Naive thymus-derived CD8-positive, alpha-beta T cell (primary cell): ENCODE data around the gene CACNA2D3. TPM values are rescaled to one million over a fixed set of nuclear protein-coding genes. Genes with fewer than 3 reads are reported as not detected.

ENCODE experiments used
- ATAC-seq, 2 donors: fragments of 150-1000 bp; cut with Tn5 transposase in 1 of 2; sonication (Bioruptor Pico), chemical (Tn5 transposase) in 1 of 2; 1 replicate in 1 of 2; 2 replicates in 1 of 2; pipeline ENCODE4 v1.10.0; 2021; ENCODE audit warnings: mild to moderate bottlenecking in 2 of 2, moderate library complexity in 2 of 2
- POLR2A ChIA-PET: fragments of 350-600 bp; sonication (Branson Sonifier 250); formaldehyde crosslinking; loops from one replicate; lab custom pipeline; 2021; ENCODE audit warnings: antibody characterized with exemption; lab: Charles Lee
- DNase-seq, 10 donors: peaks; one replicate each; pipeline versions ENCODE4 v3.0.0 to v3.0.0-alpha.2; 2020 to 2022
- H3K27ac Mint-ChIP-seq, 10 donors: one replicate each; pipeline ENCODE4 v1.8.0; 2020 to 2022; ENCODE audit warnings: mild to moderate bottlenecking in 10 of 10, mixed read lengths in 10 of 10, moderate library complexity in 4 of 10, inconsistent platforms in 1 of 10
- H3K27me3 Mint-ChIP-seq, 5 donors: one replicate each; pipeline ENCODE4 v1.8.0; 2021 to 2022; ENCODE audit warnings: mixed read lengths in 5 of 5
- H3K36me3 Mint-ChIP-seq, 3 donors: one replicate each; pipeline ENCODE4 v1.8.0; 2020 to 2022; ENCODE audit warnings: mixed read lengths in 3 of 3, mild to moderate bottlenecking in 2 of 3, inconsistent platforms in 1 of 3
- H3K4me1 Mint-ChIP-seq, 4 donors: one replicate each; pipeline ENCODE4 v1.8.0; 2021 to 2022; ENCODE audit warnings: mixed read lengths in 4 of 4
- H3K4me3 Mint-ChIP-seq, 10 donors: one replicate each; pipeline ENCODE4 v1.8.0; 2020 to 2022; ENCODE audit warnings: mild to moderate bottlenecking in 10 of 10, mixed read lengths in 10 of 10, moderate library complexity in 6 of 10, inconsistent platforms in 1 of 10
- H3K9me3 Mint-ChIP-seq, 9 donors: one replicate each; pipeline ENCODE4 v1.8.0; 2020 to 2022; ENCODE audit warnings: mixed read lengths in 9 of 9, mild to moderate bottlenecking in 3 of 9, inconsistent platforms in 1 of 9, moderate library complexity in 1 of 9
- polyA plus RNA-seq, 3 donors: library from polyadenylated mRNA; unstranded; fragments of 300-500 nt; fragmentation: Illumina TruSeq; gene quantifications; one replicate each; pipeline ENCODE4 v1.2.3, GENCODE V29; 2021
- total RNA-seq, 8 experiments: library from RNA in 2 of 8; stranded (reverse) in 2 of 8; gene quantifications; one replicate each; pipeline ENCODE4 v1.2.3 and lab custom pipeline; 2021 to 2026

The CACNA2D3 gene
- total and polyA plus RNA-seq, 5 experiments from 2014 or later, result not detected

DNA sequence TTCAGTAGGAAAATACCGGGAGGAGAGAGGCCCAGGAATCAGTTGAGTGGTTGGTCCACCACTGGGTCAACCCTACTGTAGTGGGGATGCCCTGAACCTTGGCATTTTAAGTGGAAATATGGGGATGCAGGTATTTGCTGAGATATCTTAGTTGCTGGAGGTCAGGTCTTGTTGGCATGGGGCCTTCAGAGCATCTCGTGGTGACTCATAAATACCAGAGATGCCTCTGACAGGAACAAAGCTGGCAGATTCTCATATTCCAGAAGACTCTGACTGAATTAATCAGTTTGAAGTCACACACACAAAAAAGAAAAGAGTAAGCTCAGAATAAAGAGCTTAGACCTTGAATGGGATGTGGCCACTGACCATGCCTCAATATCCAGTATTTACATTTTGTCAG, 91.6 kb downstream of the CACNA2D3 start:
- Mint-ChIP-seq H3K4me3 (no peak overlapping the region), H3K9me3 (peaks cover 0 to 17% (median 4%) of the 10 kb centered on the region in 9 donors)

GRCh38 chr3:54214845-54215244, 92.5 kb downstream of the CACNA2D3 start:
- Mint-ChIP-seq H3K27me3 (peaks cover 0 to 7% (median 0%) of the 10 kb centered on the region in 5 donors), H3K9me3 (peaks cover 0 to 17% (median 4%) of the 10 kb centered on the region in 9 donors), H3K36me3 (peaks cover 0 to 7% (median 0%) of the 10 kb centered on the region in 3 donors), H3K4me1 (no peaks in the 10 kb centered on the region), H3K4me3 (no peak overlapping the region), H3K27ac (no peak overlapping the region)
- DNase-seq (no peak), ATAC-seq (no peak)
- POLR2A ChIA-PET, result no interaction called here

More for the DNA sequence above, 91.6 kb downstream of the CACNA2D3 start:
- no peak overlapping the region for H3K27ac Mint-ChIP-seq
- POLR2A ChIA-PET, result no interaction called here
- peaks cover 0 to 7% (median 0%) of the 10 kb centered on the region in 5 donors for H3K27me3 Mint-ChIP-seq
- DNase-seq (no peak), ATAC-seq (no peak)
- no peaks in the 10 kb centered on the region for H3K4me1 Mint-ChIP-seq
- peaks cover 0 to 7% (median 0%) of the 10 kb centered on the region in 3 donors for H3K36me3 Mint-ChIP-seq

GRCh38 chr3:54215521-54215920, 93.2 kb downstream of the CACNA2D3 start:
- POLR2A ChIA-PET, result no interaction called here
- H3K36me3 Mint-ChIP-seq, result peaks cover 0 to 7% (median 0%) of the 10 kb centered on the region in 3 donors
- H3K4me1 Mint-ChIP-seq, result no peaks in the 10 kb centered on the region
- peaks cover 0 to 7% (median 0%) of the 10 kb centered on the region in 5 donors for H3K27me3 Mint-ChIP-seq
- H3K4me3 Mint-ChIP-seq, result no peak overlapping the region
- ATAC-seq (no peak), DNase-seq (no peak)
- H3K9me3 Mint-ChIP-seq, result peaks cover 0 to 17% (median 3%) of the 10 kb centered on the region in 9 donors
- no peak overlapping the region for H3K27ac Mint-ChIP-seq

DNA sequence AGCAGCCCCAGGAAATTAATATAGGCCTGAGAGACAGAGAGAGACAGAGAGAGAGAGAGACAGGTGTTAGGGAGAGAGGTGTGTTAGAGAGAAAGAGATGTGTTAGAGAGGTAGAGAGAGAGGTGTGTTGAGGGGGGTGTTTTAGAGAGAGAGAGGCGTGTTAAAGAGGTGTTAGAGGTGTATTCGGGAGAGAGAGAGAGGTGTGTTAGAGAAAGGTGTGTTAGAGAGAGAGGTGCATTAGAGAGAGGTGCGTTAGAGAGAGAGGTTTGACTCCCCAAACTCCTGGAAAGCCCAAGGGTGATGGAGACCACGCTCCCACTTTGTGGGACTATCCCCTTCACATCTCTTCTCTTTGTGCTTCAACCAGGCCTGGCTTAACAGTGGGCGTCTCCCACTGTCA, 95.5 kb downstream of the CACNA2D3 start:
- Mint-ChIP-seq H3K27me3 (peaks cover 0 to 7% (median 2%) of the 10 kb centered on the region in 5 donors), H3K36me3 (peaks cover 0 to 4% (median 0%) of the 10 kb centered on the region in 3 donors), H3K27ac (no peak overlapping the region), H3K9me3 (peaks cover 0 to 8% (median 2%) of the 10 kb centered on the region in 9 donors), H3K4me3 (no peak overlapping the region), H3K4me1 (no peaks in the 10 kb centered on the region)
- ATAC-seq (no peak), DNase-seq (no peak)
- POLR2A ChIA-PET, result no interaction called here

GRCh38 chr3:54222316-54222715, 100.0 kb downstream of the CACNA2D3 start:
- H3K4me3 Mint-ChIP-seq, result no peak overlapping the region
- H3K4me1 Mint-ChIP-seq, result no peaks in the 10 kb centered on the region
- H3K27me3 Mint-ChIP-seq, result peaks cover 0 to 8% (median 2%) of the 10 kb centered on the region in 5 donors
- ATAC-seq (no peak), DNase-seq (no peak)
- POLR2A ChIA-PET, result no interaction called here
- no peak overlapping the region for H3K27ac Mint-ChIP-seq
- peaks cover 0 to 10% (median 0%) of the 10 kb centered on the region in 9 donors for H3K9me3 Mint-ChIP-seq
- no peaks in the 10 kb centered on the region for H3K36me3 Mint-ChIP-seq

- H3K27ac Mint-ChIP-seq, result no peak overlapping the region
- peaks cover 0 to 12% (median 2%) of the 10 kb centered on the region in 5 donors for H3K27me3 Mint-ChIP-seq
- H3K9me3 Mint-ChIP-seq, result peaks cover 0 to 10% (median 0%) of the 10 kb centered on the region in 9 donors
- H3K4me3 Mint-ChIP-seq, result no peak overlapping the region
- POLR2A ChIA-PET, result no interaction called here
- H3K36me3 Mint-ChIP-seq, result no peaks in the 10 kb centered on the region
- no peaks in the 10 kb centered on the region for H3K4me1 Mint-ChIP-seq
- no peak for ATAC-seq
- DNase-seq, result no peak
Observed at GRCh38 chr3:54223063-54223462, 100.7 kb downstream of the CACNA2D3 start.

DNA sequence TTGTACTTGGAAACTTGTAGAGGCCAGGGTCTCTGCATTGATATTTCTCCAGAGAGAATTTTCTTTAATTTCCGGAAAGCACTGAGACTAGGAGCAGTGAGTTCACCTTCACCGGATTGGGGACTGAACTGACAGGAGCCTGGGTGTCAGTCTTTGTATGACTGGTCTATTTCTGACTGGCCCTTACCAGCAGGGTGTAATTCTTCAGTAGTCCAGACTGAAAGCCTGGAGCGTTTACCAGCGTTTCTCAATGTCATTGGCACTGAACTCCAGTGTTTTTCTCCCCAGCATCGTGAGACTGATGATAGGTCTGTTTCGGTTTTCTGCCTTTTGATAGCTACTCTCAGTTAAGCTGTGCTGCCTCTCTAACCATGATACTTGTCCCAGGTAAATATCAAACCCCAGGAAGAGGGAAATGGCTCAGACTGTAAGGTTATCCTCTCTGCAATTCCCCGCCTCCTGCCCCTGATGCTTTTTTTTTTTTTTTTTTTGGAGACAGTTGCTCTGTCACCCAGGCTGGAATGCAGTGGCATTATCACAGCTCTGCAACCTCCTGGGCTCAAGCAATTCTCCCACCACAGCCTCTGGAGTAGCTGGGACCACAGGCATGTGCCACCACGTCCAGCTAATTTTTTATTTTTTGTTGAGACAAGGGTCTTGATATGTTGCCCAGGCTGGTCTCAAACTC, 103.6 kb downstream of the CACNA2D3 start:
- Mint-ChIP-seq H3K27me3 (peaks cover 0 to 14% (median 2%) of the 10 kb centered on the region in 5 donors), H3K9me3 (peaks cover 0 to 10% (median 0%) of the 10 kb centered on the region in 9 donors), H3K4me3 (no peak overlapping the region), H3K36me3 (no peaks in the 10 kb centered on the region), H3K27ac (no peak overlapping the region), H3K4me1 (no peaks in the 10 kb centered on the region)
- ATAC-seq, result no peak
- POLR2A ChIA-PET, result no interaction called here
- no peak for DNase-seq

DNA sequence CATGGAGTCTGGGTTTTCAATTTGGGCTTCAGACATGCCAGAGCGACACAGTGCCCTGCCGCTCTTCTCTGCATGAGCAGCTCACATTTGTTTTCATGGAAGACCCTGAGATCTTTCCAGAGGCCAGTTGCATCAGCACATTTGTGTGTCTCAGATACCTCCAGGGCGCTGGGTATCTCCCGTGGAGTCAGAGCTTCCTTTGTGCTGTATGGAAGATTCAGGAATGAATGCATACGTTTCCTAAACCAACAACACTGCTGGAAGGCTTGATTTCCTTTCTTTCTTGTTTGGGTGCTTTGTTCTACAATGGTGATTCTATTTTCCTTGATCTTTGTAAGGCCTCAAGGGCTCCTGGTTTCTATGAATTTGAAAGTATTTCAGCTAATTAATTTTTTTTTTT, 106.5 kb downstream of the CACNA2D3 start:
- Mint-ChIP-seq H3K4me3 (no peak overlapping the region), H3K27me3 (peaks cover 0 to 23% (median 2%) of the 10 kb centered on the region in 5 donors), H3K4me1 (no peaks in the 10 kb centered on the region), H3K27ac (no peak overlapping the region), H3K9me3 (peaks cover 0 to 10% (median 0%) of the 10 kb centered on the region in 9 donors), H3K36me3 (no peaks in the 10 kb centered on the region)
- POLR2A ChIA-PET, result no interaction called here
- DNase-seq (no peak), ATAC-seq (no peak)

- POLR2A ChIA-PET, result no interaction called here
- DNase-seq, result no peak
- H3K4me1 Mint-ChIP-seq, result no peaks in the 10 kb centered on the region
- H3K27me3 Mint-ChIP-seq, result peaks cover 0 to 17% (median 6%) of the 10 kb centered on the region in 5 donors
- H3K36me3 Mint-ChIP-seq, result no peaks in the 10 kb centered on the region
- no peak overlapping the region for H3K4me3 Mint-ChIP-seq
- peaks cover 0 to 9% (median 0%) of the 10 kb centered on the region in 9 donors for H3K9me3 Mint-ChIP-seq
- ATAC-seq, result no peak
- no peak overlapping the region for H3K27ac Mint-ChIP-seq
Observed at GRCh38 chr3:54232618-54233017, 110.3 kb downstream of the CACNA2D3 start.

GRCh38 chr3:54235998-54236397, 113.6 kb downstream of the CACNA2D3 start:
- no peak overlapping the region for H3K27ac Mint-ChIP-seq
- no peak overlapping the region for H3K4me3 Mint-ChIP-seq
- H3K9me3 Mint-ChIP-seq, result peaks cover 0 to 9% (median 0%) of the 10 kb centered on the region in 9 donors
- DNase-seq (no peak), ATAC-seq (no peak)
- POLR2A ChIA-PET, result no interaction called here
- H3K27me3 Mint-ChIP-seq, result peaks cover 0 to 15% (median 4%) of the 10 kb centered on the region in 5 donors
- no peaks in the 10 kb centered on the region for H3K36me3 Mint-ChIP-seq
- H3K4me1 Mint-ChIP-seq, result no peaks in the 10 kb centered on the region

GRCh38 chr3:54237109-54237508, 114.8 kb downstream of the CACNA2D3 start:
- DNase-seq, result no peak
- no peak overlapping the region for H3K27ac Mint-ChIP-seq
- H3K36me3 Mint-ChIP-seq, result no peaks in the 10 kb centered on the region
- no peak overlapping the region for H3K4me3 Mint-ChIP-seq
- peaks cover 2 to 15% (median 4%) of the 10 kb centered on the region in 5 donors for H3K27me3 Mint-ChIP-seq
- ATAC-seq, result no peak
- POLR2A ChIA-PET, result no interaction called here
- peaks cover 0 to 9% (median 0%) of the 10 kb centered on the region in 9 donors for H3K9me3 Mint-ChIP-seq
- H3K4me1 Mint-ChIP-seq, result no peaks in the 10 kb centered on the region

DNA sequence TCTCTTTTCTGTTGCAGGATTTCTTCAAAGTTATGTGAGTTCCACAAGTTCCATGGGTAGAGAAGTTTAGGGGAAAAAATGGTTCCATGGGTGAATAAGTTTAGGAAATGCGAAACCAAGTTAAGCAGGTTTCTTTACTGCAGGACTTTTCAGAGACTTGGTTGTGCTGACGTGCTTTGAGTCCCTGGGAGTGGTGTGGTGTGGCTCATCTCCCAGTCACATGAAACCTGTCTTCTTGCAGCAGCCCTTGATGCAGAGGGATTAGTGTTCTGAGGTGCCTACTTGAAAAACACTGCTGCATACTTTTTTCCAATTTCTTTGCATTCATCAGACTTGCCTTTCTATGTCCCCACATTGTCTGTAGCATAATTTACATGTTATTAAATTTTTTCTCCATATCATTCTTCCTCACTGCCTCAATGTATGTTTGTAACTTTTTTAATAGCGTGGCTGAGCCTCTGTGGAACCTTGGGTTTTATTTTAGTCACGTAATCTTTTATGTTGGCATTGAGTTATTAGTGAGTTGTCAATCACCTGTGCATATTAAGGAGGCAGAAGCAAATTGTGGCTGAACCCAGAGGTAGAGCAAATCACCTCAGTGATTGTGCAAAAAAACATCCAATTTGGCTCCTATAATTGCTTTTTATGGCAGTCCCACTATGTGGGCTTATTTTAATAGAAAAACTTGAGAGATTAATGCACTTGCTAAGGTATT, 115.6 kb downstream of the CACNA2D3 start:
- POLR2A ChIA-PET, result no interaction called here

DNA sequence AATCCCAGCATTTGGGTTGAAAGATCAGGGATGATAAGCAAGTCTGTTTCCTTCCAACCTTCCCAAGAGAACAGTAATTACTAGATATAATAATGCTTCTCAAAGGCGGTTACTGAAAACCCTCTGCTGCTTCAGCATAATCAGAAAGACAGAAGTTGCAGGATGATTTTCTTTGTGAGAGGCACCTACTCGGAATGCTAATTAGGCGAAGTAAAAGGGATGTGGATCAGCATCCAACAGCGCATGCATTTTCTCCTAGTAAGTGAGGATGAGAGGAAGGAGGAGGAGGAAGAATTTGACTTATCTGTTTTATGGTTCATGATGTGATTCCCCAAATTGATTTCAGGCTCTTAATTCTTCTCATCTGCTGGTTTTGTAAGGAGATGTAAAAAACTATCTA, 118.0 kb downstream of the CACNA2D3 start:
- Mint-ChIP-seq H3K27me3 (peaks cover 0 to 10% (median 2%) of the 10 kb centered on the region in 5 donors), H3K9me3 (peaks cover 0 to 2% (median 0%) of the 10 kb centered on the region in 9 donors), H3K27ac (no peak overlapping the region), H3K4me3 (no peak overlapping the region), H3K36me3 (no peaks in the 10 kb centered on the region), H3K4me1 (no peaks in the 10 kb centered on the region)
- DNase-seq (no peak), ATAC-seq (no peak)
- POLR2A ChIA-PET, result no interaction called here

More for the DNA sequence above, 115.6 kb downstream of the CACNA2D3 start:
- no peak for DNase-seq
- no peak for ATAC-seq
- Mint-ChIP-seq H3K27ac (no peak overlapping the region), H3K4me3 (no peak overlapping the region), H3K27me3 (peaks cover 2 to 11% (median 4%) of the 10 kb centered on the region in 5 donors), H3K9me3 (peaks cover 0 to 9% (median 0%) of the 10 kb centered on the region in 9 donors), H3K4me1 (no peaks in the 10 kb centered on the region), H3K36me3 (no peaks in the 10 kb centered on the region)
